ENCODE measurements around the gene PTGS1.

Gene PTGS1

GRCh38 chr9:122372856-122373845, 2.3 kb downstream of the PTGS1 start:
- Histone ChIP-seq H3K9ac (ENCODE audit: low read depth in 1 of 2, low read length in 2 of 2) (no peak overlapping the region), H3K27ac (ENCODE audit: low read depth, low read length) (no peak overlapping the region), H3K36me3 (ENCODE audit: control insufficient read depth in 1 of 2, insufficient read depth in 2 of 2, low read length in 2 of 2) (no peaks in the 10 kb centered on the region), H3K4me1 (ENCODE audit: control insufficient read depth in 1 of 2, insufficient read depth in 2 of 2, low read length in 2 of 2) (peaks cover 26 to 29% of the 10 kb centered on the region in 2 donors), H3K4me3 (ENCODE audit: low read depth in 1 of 2, low read length in 2 of 2) (no peak overlapping the region), H3K27me3 (ENCODE audit: control insufficient read depth in 1 of 2, insufficient read depth in 2 of 2, low read length in 2 of 2) (peaks cover 0 to 12% of the 10 kb centered on the region in 2 donors), H3K9me3 (ENCODE audit: control insufficient read depth in 1 of 2, low read length in 2 of 2) (no peaks in the 10 kb centered on the region)

GRCh38 chr9:122374885-122375420, 4.1 kb downstream of the PTGS1 start:
- H3K9ac ChIP-seq (ENCODE audit: low read depth in 1 of 2, low read length in 2 of 2), result no peak overlapping the region

GRCh38 chr9:122376796-122377195, 6.0 kb downstream of the PTGS1 start:
- no peak overlapping the region for H3K9ac ChIP-seq (ENCODE audit: low read depth in 1 of 2, low read length in 2 of 2)
- no peak overlapping the region for H3K4me3 ChIP-seq (ENCODE audit: low read depth in 1 of 2, low read length in 2 of 2)
- H3K27me3 ChIP-seq (ENCODE audit: control insufficient read depth in 1 of 2, insufficient read depth in 2 of 2, low read length in 2 of 2), result peaks cover 0 to 5% of the 10 kb centered on the region in 2 donors

More at GRCh38 chr9:122374885-122375420, 4.1 kb downstream of the PTGS1 start:
- no peaks in the 10 kb centered on the region for H3K36me3 ChIP-seq (ENCODE audit: control insufficient read depth in 1 of 2, insufficient read depth in 2 of 2, low read length in 2 of 2)
- H3K4me3 ChIP-seq (ENCODE audit: low read depth in 1 of 2, low read length in 2 of 2), result no peak overlapping the region
- H3K27ac ChIP-seq (ENCODE audit: low read depth, low read length), result peak overlapping the region; percentile 50
- peaks cover 0 to 12% of the 10 kb centered on the region in 2 donors for H3K27me3 ChIP-seq (ENCODE audit: control insufficient read depth in 1 of 2, insufficient read depth in 2 of 2, low read length in 2 of 2)
- H3K4me1 ChIP-seq (ENCODE audit: control insufficient read depth in 1 of 2, insufficient read depth in 2 of 2, low read length in 2 of 2), result peaks cover 26 to 29% of the 10 kb centered on the region in 2 donors
- peaks cover 4 to 8% of the 10 kb centered on the region in 2 donors for H3K9me3 ChIP-seq (ENCODE audit: control insufficient read depth in 1 of 2, low read length in 2 of 2)

GRCh38 chr9:122377241-122378164, 6.7 kb downstream of the PTGS1 start:
- Histone ChIP-seq H3K9me3 (ENCODE audit: control insufficient read depth in 1 of 2, low read length in 2 of 2) (peaks cover 4 to 8% of the 10 kb centered on the region in 2 donors), H3K4me3 (ENCODE audit: low read depth in 1 of 2, low read length in 2 of 2) (no peak overlapping the region), H3K27ac (ENCODE audit: low read depth, low read length) (no peak overlapping the region), H3K4me1 (ENCODE audit: control insufficient read depth in 1 of 2, insufficient read depth in 2 of 2, low read length in 2 of 2) (peaks cover 21 to 26% of the 10 kb centered on the region in 2 donors), H3K9ac (ENCODE audit: low read depth in 1 of 2, low read length in 2 of 2) (no peak overlapping the region), H3K36me3 (ENCODE audit: control insufficient read depth in 1 of 2, insufficient read depth in 2 of 2, low read length in 2 of 2) (no peaks in the 10 kb centered on the region), H3K27me3 (ENCODE audit: control insufficient read depth in 1 of 2, insufficient read depth in 2 of 2, low read length in 2 of 2) (no peaks in the 10 kb centered on the region)

More at GRCh38 chr9:122376796-122377195, 6.0 kb downstream of the PTGS1 start:
- Histone ChIP-seq H3K9me3 (ENCODE audit: control insufficient read depth in 1 of 2, low read length in 2 of 2) (peaks cover 4 to 8% of the 10 kb centered on the region in 2 donors), H3K4me1 (ENCODE audit: control insufficient read depth in 1 of 2, insufficient read depth in 2 of 2, low read length in 2 of 2) (peaks cover 21 to 26% of the 10 kb centered on the region in 2 donors), H3K27ac (ENCODE audit: low read depth, low read length) (no peak overlapping the region), H3K36me3 (ENCODE audit: control insufficient read depth in 1 of 2, insufficient read depth in 2 of 2, low read length in 2 of 2) (no peaks in the 10 kb centered on the region)

GRCh38 chr9:122378236-122378635, 7.4 kb downstream of the PTGS1 start:
- no peaks in the 10 kb centered on the region for H3K36me3 ChIP-seq (ENCODE audit: control insufficient read depth in 1 of 2, insufficient read depth in 2 of 2, low read length in 2 of 2)
- H3K4me3 ChIP-seq (ENCODE audit: low read depth in 1 of 2, low read length in 2 of 2), result no peak overlapping the region
- H3K9me3 ChIP-seq (ENCODE audit: control insufficient read depth in 1 of 2, low read length in 2 of 2), result peaks cover 4 to 8% of the 10 kb centered on the region in 2 donors
- no peak overlapping the region for H3K27ac ChIP-seq (ENCODE audit: low read depth, low read length)
- H3K4me1 ChIP-seq (ENCODE audit: control insufficient read depth in 1 of 2, insufficient read depth in 2 of 2, low read length in 2 of 2), result peaks cover 21 to 26% of the 10 kb centered on the region in 2 donors
- H3K9ac ChIP-seq (ENCODE audit: low read depth in 1 of 2, low read length in 2 of 2), result no peak overlapping the region
- H3K27me3 ChIP-seq (ENCODE audit: control insufficient read depth in 1 of 2, insufficient read depth in 2 of 2, low read length in 2 of 2), result no peaks in the 10 kb centered on the region

GRCh38 chr9:122379340-122379739, 8.5 kb downstream of the PTGS1 start:
- Histone ChIP-seq H3K4me3 (ENCODE audit: low read depth in 1 of 2, low read length in 2 of 2) (no peak overlapping the region), H3K36me3 (ENCODE audit: control insufficient read depth in 1 of 2, insufficient read depth in 2 of 2, low read length in 2 of 2) (no peaks in the 10 kb centered on the region), H3K27me3 (ENCODE audit: control insufficient read depth in 1 of 2, insufficient read depth in 2 of 2, low read length in 2 of 2) (no peaks in the 10 kb centered on the region), H3K9me3 (ENCODE audit: control insufficient read depth in 1 of 2, low read length in 2 of 2) (peaks cover 4 to 8% of the 10 kb centered on the region in 2 donors), H3K4me1 (ENCODE audit: control insufficient read depth in 1 of 2, insufficient read depth in 2 of 2, low read length in 2 of 2) (peaks cover 21 to 26% of the 10 kb centered on the region in 2 donors), H3K9ac (ENCODE audit: low read depth in 1 of 2, low read length in 2 of 2) (no peak overlapping the region), H3K27ac (ENCODE audit: low read depth, low read length) (no peak overlapping the region)

GRCh38 chr9:122380293-122380692, 9.5 kb downstream of the PTGS1 start:
- Histone ChIP-seq H3K27me3 (ENCODE audit: control insufficient read depth in 1 of 2, insufficient read depth in 2 of 2, low read length in 2 of 2) (no peaks in the 10 kb centered on the region), H3K27ac (ENCODE audit: low read depth, low read length) (no peak overlapping the region), H3K9ac (ENCODE audit: low read depth in 1 of 2, low read length in 2 of 2) (no peak overlapping the region), H3K9me3 (ENCODE audit: control insufficient read depth in 1 of 2, low read length in 2 of 2) (peaks cover 4 to 8% of the 10 kb centered on the region in 2 donors), H3K4me3 (ENCODE audit: low read depth in 1 of 2, low read length in 2 of 2) (no peak overlapping the region), H3K4me1 (ENCODE audit: control insufficient read depth in 1 of 2, insufficient read depth in 2 of 2, low read length in 2 of 2) (peaks cover 13 to 19% of the 10 kb centered on the region in 2 donors), H3K36me3 (ENCODE audit: control insufficient read depth in 1 of 2, insufficient read depth in 2 of 2, low read length in 2 of 2) (no peaks in the 10 kb centered on the region)

- no peaks in the 10 kb centered on the region for H3K36me3 ChIP-seq (ENCODE audit: control insufficient read depth in 1 of 2, insufficient read depth in 2 of 2, low read length in 2 of 2)
- no peaks in the 10 kb centered on the region for H3K27me3 ChIP-seq (ENCODE audit: control insufficient read depth in 1 of 2, insufficient read depth in 2 of 2, low read length in 2 of 2)
- no peak overlapping the region for H3K27ac ChIP-seq (ENCODE audit: low read depth, low read length)
- H3K4me3 ChIP-seq (ENCODE audit: low read depth in 1 of 2, low read length in 2 of 2), result no peak overlapping the region
- peaks cover 4 to 8% of the 10 kb centered on the region in 2 donors for H3K9me3 ChIP-seq (ENCODE audit: control insufficient read depth in 1 of 2, low read length in 2 of 2)
- peaks cover 3 to 8% of the 10 kb centered on the region in 2 donors for H3K4me1 ChIP-seq (ENCODE audit: control insufficient read depth in 1 of 2, insufficient read depth in 2 of 2, low read length in 2 of 2)
- no peak overlapping the region for H3K9ac ChIP-seq (ENCODE audit: low read depth in 1 of 2, low read length in 2 of 2)
Observed at GRCh38 chr9:122381206-122381950, 10.6 kb downstream of the PTGS1 start.
